ENCODE data around the gene LRRC3. TPM values are rescaled to one million over a fixed set of nuclear protein-coding genes. Genes with fewer than 3 reads are reported as not detected.

Gene LRRC3
- total RNA-seq, 2 donors from 2014 or later, result 6.5 to 8.3 TPM

DNA sequence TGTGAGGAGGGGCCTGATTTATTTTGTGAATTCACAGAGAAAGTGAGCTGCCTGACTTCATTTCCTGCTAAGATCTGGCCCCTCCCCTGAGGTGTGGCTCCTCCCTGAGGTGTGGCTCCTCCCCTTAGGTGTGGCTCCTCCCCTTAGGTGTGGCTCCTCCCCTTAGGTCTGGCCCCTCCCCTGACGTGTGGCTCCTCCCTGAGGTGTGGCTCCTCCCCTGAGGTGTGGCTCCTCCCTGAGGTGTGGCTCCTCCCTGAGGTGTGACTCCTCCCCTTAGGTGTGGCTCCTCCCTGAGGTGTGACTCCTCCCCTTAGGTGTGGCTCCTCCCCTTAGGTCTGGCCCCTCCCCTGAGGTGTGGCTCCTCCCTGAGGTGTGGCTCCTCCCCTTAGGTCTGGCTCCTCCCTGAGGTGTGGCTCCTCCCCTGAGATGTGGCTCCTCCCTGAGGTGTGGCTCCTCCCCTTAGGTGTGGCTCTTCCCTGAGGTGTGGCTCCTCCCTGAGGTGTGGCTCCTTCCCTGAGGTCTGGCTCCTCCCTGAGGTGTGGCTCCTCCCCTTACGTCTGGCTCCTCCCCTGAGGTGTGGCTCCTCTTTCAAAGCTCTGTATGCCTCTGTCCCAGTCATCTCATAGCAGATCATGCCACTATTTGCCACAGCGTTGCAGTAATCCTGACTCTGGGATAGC, 26.9 kb upstream of the LRRC3 start:
- no peak overlapping the region for H3K4me3 ChIP-seq

DNA sequence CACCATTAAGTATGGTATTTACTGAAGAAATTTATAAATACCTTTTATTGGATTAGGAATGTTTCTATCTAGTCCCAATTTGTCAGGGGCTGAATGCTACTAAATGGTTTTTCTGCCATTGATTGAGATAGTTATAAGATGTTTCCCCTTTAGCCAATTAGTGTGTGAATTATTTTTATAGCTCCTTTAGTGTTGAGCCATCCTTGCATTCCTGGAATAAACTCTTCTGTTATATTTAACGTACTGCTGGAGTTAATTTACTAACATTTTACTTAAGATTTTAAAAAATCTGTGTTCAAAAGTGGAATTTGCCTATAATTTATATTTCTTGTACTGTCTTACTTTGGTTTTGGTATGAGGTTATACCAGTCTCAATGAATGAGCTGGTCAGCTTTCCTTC, 25.4 kb upstream of the LRRC3 start:
- no peak for ATAC-seq (ENCODE audit: insufficient number of reproducible peaks, low FRiP score, low read depth)
- H3K27me3 ChIP-seq (replicated peaks; ENCODE audit: insufficient read depth), result no peaks in the 10 kb centered on the region
- H3K27ac ChIP-seq, result no peak overlapping the region

More for the DNA sequence above, 26.9 kb upstream of the LRRC3 start:
- Histone ChIP-seq H3K36me3 (no peaks in the 10 kb centered on the region), H3K27ac (no peak overlapping the region), H3K9me3 (peaks cover 6% of the 10 kb centered on the region), H3K27me3 (replicated peaks; ENCODE audit: insufficient read depth) (no peaks in the 10 kb centered on the region), H3K4me1 (ENCODE audit: control insufficient read depth in 1 of 2, low read depth in 2 of 2) (no peaks in the 10 kb centered on the region)
- TF ChIP-seq, protein P1, sequence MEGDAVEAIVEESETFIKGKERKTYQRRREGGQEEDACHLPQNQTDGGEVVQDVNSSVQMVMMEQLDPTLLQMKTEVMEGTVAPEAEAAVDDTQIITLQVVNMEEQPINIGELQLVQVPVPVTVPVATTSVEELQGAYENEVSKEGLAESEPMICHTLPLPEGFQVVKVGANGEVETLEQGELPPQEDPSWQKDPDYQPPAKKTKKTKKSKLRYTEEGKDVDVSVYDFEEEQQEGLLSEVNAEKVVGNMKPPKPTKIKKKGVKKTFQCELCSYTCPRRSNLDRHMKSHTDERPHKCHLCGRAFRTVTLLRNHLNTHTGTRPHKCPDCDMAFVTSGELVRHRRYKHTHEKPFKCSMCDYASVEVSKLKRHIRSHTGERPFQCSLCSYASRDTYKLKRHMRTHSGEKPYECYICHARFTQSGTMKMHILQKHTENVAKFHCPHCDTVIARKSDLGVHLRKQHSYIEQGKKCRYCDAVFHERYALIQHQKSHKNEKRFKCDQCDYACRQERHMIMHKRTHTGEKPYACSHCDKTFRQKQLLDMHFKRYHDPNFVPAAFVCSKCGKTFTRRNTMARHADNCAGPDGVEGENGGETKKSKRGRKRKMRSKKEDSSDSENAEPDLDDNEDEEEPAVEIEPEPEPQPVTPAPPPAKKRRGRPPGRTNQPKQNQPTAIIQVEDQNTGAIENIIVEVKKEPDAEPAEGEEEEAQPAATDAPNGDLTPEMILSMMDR (IDR thresholded peaks at IDR 0.05), result no peak
- ATAC-seq (ENCODE audit: insufficient number of reproducible peaks, low FRiP score, low read depth) (no peak), DNase-seq (ENCODE audit: low spot score) (no peak)

DNA sequence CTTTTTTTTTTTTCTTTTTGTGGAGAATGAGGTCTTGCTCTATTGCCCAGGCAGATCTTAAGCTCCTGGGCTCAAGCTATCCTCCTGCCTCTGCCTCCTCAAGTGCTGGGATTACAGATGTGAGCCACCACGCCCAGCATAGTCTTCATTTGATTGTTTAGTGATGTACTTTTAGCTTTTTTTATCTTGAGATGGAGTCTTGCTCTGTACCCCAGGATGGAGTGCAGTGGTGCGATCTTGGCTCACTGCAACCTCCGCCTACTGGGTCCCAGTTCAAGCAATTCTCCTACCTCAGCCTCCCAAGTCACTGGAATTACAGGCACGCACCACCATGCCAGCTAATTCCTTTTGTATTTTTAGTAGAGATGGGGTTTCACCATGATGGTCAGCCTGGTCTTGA, 24.0 kb upstream of the LRRC3 start:
- Histone ChIP-seq H3K36me3 (no peaks in the 10 kb centered on the region), H3K27ac (no peak overlapping the region), H3K9me3 (peaks cover 6% of the 10 kb centered on the region), H3K4me1 (ENCODE audit: control insufficient read depth in 1 of 2, low read depth in 2 of 2) (no peaks in the 10 kb centered on the region), H3K4me3 (no peak overlapping the region), H3K27me3 (replicated peaks; ENCODE audit: insufficient read depth) (no peaks in the 10 kb centered on the region)
- ATAC-seq (ENCODE audit: insufficient number of reproducible peaks, low FRiP score, low read depth) (no peak), DNase-seq (ENCODE audit: low spot score) (no peak)
- TF ChIP-seq, protein P1 (IDR thresholded peaks at IDR 0.05), result no peak

More for the DNA sequence above, 25.4 kb upstream of the LRRC3 start:
- no peaks in the 10 kb centered on the region for H3K4me1 ChIP-seq (ENCODE audit: control insufficient read depth in 1 of 2, low read depth in 2 of 2)
- TF ChIP-seq, protein P1 (IDR thresholded peaks at IDR 0.05), result no peak
- no peak for DNase-seq (ENCODE audit: low spot score)
- H3K4me3 ChIP-seq, result no peak overlapping the region
- no peaks in the 10 kb centered on the region for H3K36me3 ChIP-seq
- H3K9me3 ChIP-seq, result peaks cover 6% of the 10 kb centered on the region

DNA sequence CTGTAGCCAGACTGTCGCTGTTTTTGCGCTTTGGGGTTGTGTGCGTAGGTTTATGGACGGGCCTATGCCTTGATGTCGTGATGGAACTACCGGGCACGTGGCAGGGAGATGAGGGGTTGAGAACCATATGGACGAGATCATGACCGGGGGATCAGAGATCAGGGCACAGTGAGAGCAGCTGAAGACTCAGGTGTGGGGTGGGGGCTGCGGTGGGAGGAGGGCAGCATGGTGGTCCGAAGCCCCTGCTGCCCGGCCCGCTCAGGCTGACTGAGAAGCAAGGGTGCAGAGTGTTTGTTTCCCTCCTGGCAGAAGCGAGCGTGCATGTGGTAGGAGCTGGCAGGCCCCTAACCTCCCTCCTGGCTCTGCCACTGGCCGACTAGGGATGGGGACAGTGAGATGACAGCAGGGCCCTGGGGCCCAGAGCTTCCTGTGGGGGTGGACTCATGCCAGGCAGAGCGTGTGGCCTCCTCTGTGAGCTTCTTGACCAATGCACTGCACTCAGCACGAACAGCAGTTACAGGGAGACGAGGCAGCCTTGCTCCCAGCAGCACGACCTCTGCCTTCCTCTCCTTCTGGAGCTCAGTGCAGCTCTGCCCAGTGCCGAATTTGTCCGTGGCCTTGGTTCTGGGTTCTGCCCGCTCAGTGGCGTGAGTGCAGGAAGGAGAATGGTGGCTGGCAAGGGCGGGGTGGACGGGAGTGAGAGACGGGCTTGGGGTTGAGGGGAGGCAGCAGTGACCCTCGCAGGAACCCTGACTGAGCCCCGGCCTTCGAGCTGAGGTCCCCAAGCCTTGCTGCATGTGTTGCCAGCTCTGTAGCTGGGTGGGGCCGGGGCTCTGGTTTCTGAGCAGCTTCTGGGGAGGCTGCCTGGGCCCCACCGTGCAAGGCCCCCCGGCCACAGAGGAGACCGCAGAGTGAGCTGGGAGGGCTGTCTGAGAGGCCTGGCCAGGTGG, 22.2 kb upstream of the LRRC3 start:
- DNase-seq (ENCODE audit: low spot score) (no peak), ATAC-seq (ENCODE audit: insufficient number of reproducible peaks, low FRiP score, low read depth) (no peak)
- peaks cover 0 to 2% of the 10 kb centered on the region in 2 donors for H3K4me1 ChIP-seq (ENCODE audit: control insufficient read depth in 1 of 2, low read depth in 2 of 2)
- no peak overlapping the region for H3K4me3 ChIP-seq
- no peaks in the 10 kb centered on the region for H3K27me3 ChIP-seq (replicated peaks; ENCODE audit: insufficient read depth)
- H3K27ac ChIP-seq, result no peak overlapping the region
- H3K9me3 ChIP-seq, result peaks cover 6% of the 10 kb centered on the region
- TF ChIP-seq, protein P1 (IDR thresholded peaks at IDR 0.05), result no peak
- H3K36me3 ChIP-seq, result no peaks in the 10 kb centered on the region
